Breast epithelium (tissue), 3 donors: ENCODE data around the gene CSMD2.

Experiments used
- POLR2A ChIP-seq: fragments of 450-650 bp; IDR thresholded peaks from one replicate; pipeline ENCODE4 v1.6.1; 2016; ENCODE audit warnings: antibody characterized with exemption, mild to moderate bottlenecking, moderate library complexity
- POLR2AphosphoS5 ChIP-seq, 3 donors: sonication (generic); formaldehyde crosslinking; IDR thresholded peaks; one replicate each; pipeline ENCODE4 v1.6.1; 2017; ENCODE audit warnings: antibody characterized with exemption in 3 of 3
- TF ChIP-seq, protein P1 (sequence below), 3 donors: fragments of 450-650 bp; IDR thresholded peaks; one replicate each; pipeline ENCODE4 v1.5.1; 2016 to 2017; ENCODE audit warnings: antibody characterized with exemption in 3 of 3, mild to moderate bottlenecking in 3 of 3, moderate library complexity in 3 of 3

DNA sequence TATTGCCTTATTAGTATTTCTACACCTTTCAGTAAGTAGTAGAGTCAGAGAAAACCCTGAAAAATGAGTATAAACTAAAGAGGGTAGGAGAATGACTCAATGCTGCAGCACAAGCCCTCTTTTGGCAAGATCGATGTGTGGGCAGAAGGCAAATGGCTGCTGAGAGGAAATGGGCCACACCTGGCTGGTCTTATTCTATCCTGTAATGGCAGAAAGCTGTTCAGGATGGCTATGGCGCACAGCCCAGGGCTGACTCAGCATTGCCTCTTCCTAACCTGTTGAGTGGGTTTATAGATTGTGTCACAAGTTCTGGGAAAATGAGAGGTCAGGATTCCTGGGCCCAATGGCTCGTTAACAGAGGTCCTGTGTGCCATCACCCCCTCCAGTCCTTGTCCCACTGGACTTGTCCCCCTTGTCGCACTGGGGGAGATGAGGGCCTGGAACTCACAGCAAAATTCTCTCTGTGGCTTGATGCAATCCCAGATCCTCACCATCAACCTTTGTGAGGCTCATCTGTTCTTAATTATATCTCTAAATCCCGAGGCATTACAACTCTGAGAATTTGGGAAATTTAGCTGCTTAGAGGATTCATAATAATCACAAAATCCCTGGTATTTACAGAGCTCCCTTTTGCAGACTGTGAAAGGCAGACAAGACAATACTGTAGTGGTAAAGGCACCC, 287.9 kb downstream of the CSMD2 start:
- TF ChIP-seq, protein P1, sequence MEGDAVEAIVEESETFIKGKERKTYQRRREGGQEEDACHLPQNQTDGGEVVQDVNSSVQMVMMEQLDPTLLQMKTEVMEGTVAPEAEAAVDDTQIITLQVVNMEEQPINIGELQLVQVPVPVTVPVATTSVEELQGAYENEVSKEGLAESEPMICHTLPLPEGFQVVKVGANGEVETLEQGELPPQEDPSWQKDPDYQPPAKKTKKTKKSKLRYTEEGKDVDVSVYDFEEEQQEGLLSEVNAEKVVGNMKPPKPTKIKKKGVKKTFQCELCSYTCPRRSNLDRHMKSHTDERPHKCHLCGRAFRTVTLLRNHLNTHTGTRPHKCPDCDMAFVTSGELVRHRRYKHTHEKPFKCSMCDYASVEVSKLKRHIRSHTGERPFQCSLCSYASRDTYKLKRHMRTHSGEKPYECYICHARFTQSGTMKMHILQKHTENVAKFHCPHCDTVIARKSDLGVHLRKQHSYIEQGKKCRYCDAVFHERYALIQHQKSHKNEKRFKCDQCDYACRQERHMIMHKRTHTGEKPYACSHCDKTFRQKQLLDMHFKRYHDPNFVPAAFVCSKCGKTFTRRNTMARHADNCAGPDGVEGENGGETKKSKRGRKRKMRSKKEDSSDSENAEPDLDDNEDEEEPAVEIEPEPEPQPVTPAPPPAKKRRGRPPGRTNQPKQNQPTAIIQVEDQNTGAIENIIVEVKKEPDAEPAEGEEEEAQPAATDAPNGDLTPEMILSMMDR (IDR thresholded peaks at IDR 0.05) = no peak
- no peak for TF ChIP-seq POLR2A
- TF ChIP-seq POLR2AphosphoS5 (IDR thresholded peaks at IDR 0.05) = no peak
